Lung (tissue), 12 donors: ENCODE measurements around the gene TDRD1. TPM values are rescaled to one million over a fixed set of nuclear protein-coding genes. Genes with fewer than 3 reads are reported as not detected.

Experiments used
- ATAC-seq: fragments of 200-7000 bp; cut with Tn5 transposase; one replicate; pipeline ENCODE4 v1.9.1; 2020; ENCODE audit warnings: moderate number of reproducible peaks; ENCODE audit not compliant: insufficient read depth, low FRiP score
- DNase-seq, 3 donors: peaks; one replicate each; pipeline ENCODE4 v3.0.0-alpha.2; 2013 to 2017
- H3K27ac ChIP-seq, 2 donors: one replicate each; pipeline ENCODE4 v1.5.1; 2013; ENCODE audit warnings: mild to moderate bottlenecking in 2 of 2, moderate library complexity in 2 of 2, control low read depth in 1 of 2, inconsistent platforms in 1 of 2, low read depth in 1 of 2, low read length in 1 of 2
- H3K27me3 ChIP-seq, 3 donors: one replicate each; pipeline ENCODE4 v1.5.1; 2013; ENCODE audit warnings: low read length in 2 of 3; ENCODE audit not compliant: control insufficient read depth in 3 of 3, insufficient read depth in 3 of 3
- H3K36me3 ChIP-seq, 4 donors: one replicate each; pipeline ENCODE4 v1.5.1; 2013; ENCODE audit warnings: low read length in 4 of 4, mild to moderate bottlenecking in 1 of 4, moderate library complexity in 1 of 4; ENCODE audit not compliant: control insufficient read depth in 4 of 4, insufficient read depth in 4 of 4
- H3K4me1 ChIP-seq, 5 donors: one replicate each; pipeline ENCODE4 v1.5.1; 2013; ENCODE audit warnings: low read length in 5 of 5, mild to moderate bottlenecking in 2 of 5, moderate library complexity in 1 of 5; ENCODE audit not compliant: control insufficient read depth in 5 of 5, insufficient read depth in 5 of 5
- H3K4me3 ChIP-seq: one replicate; pipeline ENCODE4 v1.5.1; 2013; ENCODE audit warnings: mild to moderate bottlenecking, control low read depth, moderate library complexity
- H3K9ac ChIP-seq, 2 donors: one replicate each; pipeline ENCODE4 v1.5.1; 2013; ENCODE audit warnings: low read length in 2 of 2, control low read depth in 1 of 2; ENCODE audit not compliant: insufficient read depth in 1 of 2
- H3K9me3 ChIP-seq, 4 donors: one replicate each; pipeline ENCODE4 v1.5.1; 2013; ENCODE audit warnings: low read length in 3 of 4, mild to moderate bottlenecking in 1 of 4, moderate library complexity in 1 of 4; ENCODE audit not compliant: control insufficient read depth in 4 of 4, insufficient read depth in 3 of 4
- CTCF ChIP-seq: IDR thresholded peaks from 2 replicates; pipeline ENCODE4 v1.5.1; 2012; ENCODE audit warnings: mild to moderate bottlenecking; ENCODE audit errors: control extremely low read depth, extremely low read depth
- WGBS, 2 donors: extraction: QIAGEN DNeasy Blood & Tissue Kit; methylation state at CpG; one replicate each; pipeline ENCODE4 v1.1.7; 2013; 5-methylcytosine and 5-hydroxymethylcytosine counted together
- polyA plus RNA-seq, 2 donors: library from polyadenylated mRNA; stranded (reverse); fragments of 200-250 nt; gene quantifications; one replicate each; pipeline ENCODE4 v1.2.1, GENCODE V29; 2013
- total RNA-seq, 2 donors: library from RNA; depleted of rRNA in 1 of 2; stranded (reverse); fragments of >200 nt in 1 of 2; gene quantifications; one replicate each; pipeline ENCODE4 v1.2.1, GENCODE V29; 2014 to 2021
- donor health status: control.
- donor health status: control.
- donor health status: Bipolar disorder and iron deficiency.
- donor health status: healthy.
- donor health status: DM: yes; HTN: yes; CAD: no.

TDRD1 gene
- total and polyA plus RNA-seq, 4 donors = 0.05 to 0.37 (median 0.25) TPM; not detected in 1

GRCh38 chr10:114239117-114239993 is 60.2 kb downstream of the TDRD1 start, which contains the start of gene VWA2:
Gene VWA2 (plus strand): TSS chr10:114239254. CDS start chr10:114248714, 9,460 bp downstream.
- ATAC-seq (peak; percentile 72), DNase-seq (peak; percentile 30 to 60 (median 60))
- Histone ChIP-seq H3K4me1 (peaks cover 0 to 11% (median 2%) of the 10 kb centered on the region in 5 donors), H3K9ac (peak within 1 kb of the TSS in 1 of 2 donors; percentile 17), H3K27ac (peak within 1 kb of the TSS in 1 of 2 donors; percentile 82), H3K36me3 (no peaks in the 10 kb centered on the region), H3K4me3 (peak within 1 kb of the TSS; percentile 46), H3K27me3 (peaks cover 0 to 57% (median 36%) of the 10 kb centered on the region in 3 donors), H3K9me3 (peaks cover 0 to 3% (median 0%) of the 10 kb centered on the region in 4 donors)
- 1 to 3% methylated on average over 71 to 79 of the region's 79 CpGs for WGBS, 2 donors
- TF ChIP-seq CTCF = peak; percentile 1

GRCh38 chr10:114239994-114240345 is 60.8 kb downstream of the TDRD1 start:
- peaks cover 0 to 3% (median 0%) of the 10 kb centered on the region in 4 donors for H3K9me3 ChIP-seq

GRCh38 chr10:114242235-114242634 is 63.1 kb downstream of the TDRD1 start:
- Histone ChIP-seq H3K4me1 (peaks cover 0 to 20% (median 0%) of the 10 kb centered on the region in 5 donors), H3K9ac (no peak overlapping the region), H3K27me3 (peaks cover 0 to 47% (median 36%) of the 10 kb centered on the region in 3 donors), H3K36me3 (no peaks in the 10 kb centered on the region), H3K27ac (peak overlapping the region in 1 of 2 donors; percentile 15), H3K9me3 (peaks cover 0 to 3% (median 0%) of the 10 kb centered on the region in 4 donors), H3K4me3 (no peak overlapping the region)
- ATAC-seq (no peak), DNase-seq (no peak)
- TF ChIP-seq CTCF = no peak
- WGBS, 2 donors = 89% methylated on average over 9 of the region's 9 CpGs

More at GRCh38 chr10:114239994-114240345, 60.8 kb downstream of the TDRD1 start:
- no peak for TF ChIP-seq CTCF
- 45 to 60% methylated on average over 11 of the region's 11 CpGs for WGBS, 2 donors
- Histone ChIP-seq H3K27ac (peak overlapping the region in 1 of 2 donors; percentile 82), H3K4me1 (peaks cover 0 to 15% (median 0%) of the 10 kb centered on the region in 5 donors), H3K9ac (peak overlapping the region in 1 of 2 donors; percentile 17), H3K4me3 (peak overlapping the region; percentile 46), H3K36me3 (no peaks in the 10 kb centered on the region), H3K27me3 (peaks cover 0 to 54% (median 36%) of the 10 kb centered on the region in 3 donors)
- DNase-seq (no peak), ATAC-seq (peak; percentile 7)
